Fibroblast of lung (primary cell): ENCODE data around the gene NFKBIB. TPM values are rescaled to one million over a fixed set of nuclear protein-coding genes. Genes with fewer than 3 reads are reported as not detected.

Source experiments
- DNase-seq, 2 donors: peaks; one replicate each; pipeline versions ENCODE4 v3.0.0 to v3.0.0-alpha.2; 2010; ENCODE audit warnings: low read depth in 2 of 2
- H2AFZ ChIP-seq: 2 replicates; pipeline ENCODE4 v1.5.1; 2012; ENCODE audit warnings: low read length, control low read depth, inconsistent platforms
- H3K27ac ChIP-seq: 2 replicates; pipeline ENCODE4 v1.5.1; 2011; ENCODE audit warnings: low read length, control low read depth; ENCODE audit not compliant: insufficient read depth
- H3K27me3 ChIP-seq: 2 replicates; pipeline ENCODE4 v1.5.1; 2011; ENCODE audit warnings: mild to moderate bottlenecking, low read length; ENCODE audit not compliant: control insufficient read depth, insufficient read depth
- H3K36me3 ChIP-seq: 2 replicates; pipeline ENCODE4 v1.5.1; 2011; ENCODE audit warnings: low read length; ENCODE audit not compliant: control insufficient read depth, insufficient read depth
- H3K4me1 ChIP-seq: 2 replicates; pipeline ENCODE4 v1.5.1; 2011; ENCODE audit warnings: low read length; ENCODE audit not compliant: control insufficient read depth, insufficient read depth; ENCODE audit errors: extremely low read depth
- H3K4me2 ChIP-seq: 2 replicates; pipeline ENCODE4 v1.5.1; 2011; ENCODE audit warnings: low read length, control low read depth; ENCODE audit not compliant: insufficient read depth; ENCODE audit errors: extremely low read depth
- H3K4me3 ChIP-seq, 4 experiments: fragments of 200-600 bp in 1 of 4; sonication (generic) in 1 of 4; replicated peaks in 1 of 4; 2 replicates each; pipeline ENCODE4 v1.5.1; 2011 to 2016; ENCODE audit warnings: low read length in 4 of 4, low read depth in 3 of 4, mild to moderate bottlenecking in 3 of 4, control low read depth in 2 of 4, inconsistent platforms in 1 of 4, mixed read lengths in 1 of 4; ENCODE audit not compliant: insufficient read depth in 1 of 4; ENCODE audit errors: control extremely low read depth in 1 of 4
- H3K79me2 ChIP-seq: 2 replicates; pipeline ENCODE4 v1.5.1; 2012; ENCODE audit warnings: mild to moderate bottlenecking, low read length, inconsistent platforms; ENCODE audit not compliant: control insufficient read depth, insufficient read depth
- H3K9ac ChIP-seq: 2 replicates; pipeline ENCODE4 v1.5.1; 2011; ENCODE audit warnings: mild to moderate bottlenecking, low read length, control low read depth; ENCODE audit not compliant: insufficient read depth
- H3K9me3 ChIP-seq: 2 replicates; pipeline ENCODE4 v1.5.1; 2012; ENCODE audit warnings: low read depth, low read length; ENCODE audit not compliant: control insufficient read depth, insufficient read depth
- H4K20me1 ChIP-seq: 2 replicates; pipeline ENCODE4 v1.5.1; 2011; ENCODE audit warnings: low read length; ENCODE audit not compliant: control insufficient read depth, insufficient read depth; ENCODE audit errors: extremely low read depth
- CTCF ChIP-seq, 2 donors: IDR thresholded peaks in 1 of 2; conservative IDR thresholded peaks in 1 of 2; 1 replicate in 1 of 2; 2 replicates in 1 of 2; pipeline ENCODE4 v1.5.1; 2011 to 2012; ENCODE audit warnings: low read length in 2 of 2, control low read depth in 1 of 2, inconsistent platforms in 1 of 2, low read depth in 1 of 2, mild to moderate bottlenecking in 1 of 2
- EZH2 ChIP-seq: IDR thresholded peaks from 2 replicates; pipeline ENCODE4 v1.5.1; 2012; ENCODE audit warnings: low read length, control low read depth, mild to moderate bottlenecking; ENCODE audit errors: missing control alignments
- polyA plus RNA-seq, 2 donors: library from polyadenylated mRNA; depleted of rRNA in 1 of 2; stranded (reverse) in 1 of 2; unstranded in 1 of 2; fragments of >200 nt; gene quantifications; 2 replicates each; pipeline ENCODE4 v1.2.1, GENCODE V29; 2011 to 2012; ENCODE audit warnings: missing spikeins in 1 of 2
- total RNA-seq: library from RNA; depleted of rRNA; stranded (reverse); fragments of >200 nt; gene quantifications from 2 replicates; pipeline ENCODE4 v1.2.1, GENCODE V29; 2014

The NFKBIB gene
- total and polyA plus RNA-seq, 2 donors (not counting 1 experiment from before 2014, with no cell fraction given): 8.3 to 10.9 TPM

DNA sequence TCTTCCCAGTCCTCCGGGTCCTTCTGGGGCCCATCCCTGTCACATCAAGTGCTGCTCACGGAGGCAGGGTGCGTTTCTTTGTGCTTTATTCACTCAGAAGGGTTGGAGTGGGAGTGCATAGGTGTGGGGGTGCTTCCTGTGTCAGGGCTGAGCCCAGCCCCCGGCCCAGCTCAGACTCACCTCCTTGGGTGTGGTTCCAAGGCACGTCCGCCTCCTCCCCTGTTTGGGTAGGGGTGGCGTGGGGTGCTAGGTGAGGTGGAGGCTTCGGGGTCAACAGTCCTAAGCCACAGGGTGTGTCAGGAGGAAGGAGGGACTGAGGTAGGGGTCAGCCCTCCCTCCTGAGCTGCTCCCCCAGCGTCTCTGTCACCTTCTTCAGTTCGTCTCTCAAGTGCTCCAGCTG, 9.1 kb downstream of the NFKBIB start:
- Histone ChIP-seq H3K36me3 (peaks cover 5% of the 10 kb centered on the region), H3K27ac (no peak overlapping the region), H2AFZ (no peak overlapping the region), H3K27me3 (peaks cover 3% of the 10 kb centered on the region), H4K20me1 (no peaks in the 10 kb centered on the region), H3K4me3 (no peak overlapping the region), H3K9ac (no peak overlapping the region), H3K4me2 (no peak overlapping the region), H3K9me3 (no peaks in the 10 kb centered on the region), H3K4me1 (no peaks in the 10 kb centered on the region), H3K79me2 (no peaks in the 10 kb centered on the region)
- DNase-seq: no peak
- TF ChIP-seq EZH2 (no peak), CTCF (conservative IDR thresholded peaks at IDR 0.05 in 1 of 2, IDR thresholded peaks at IDR 0.05 in 1 of 2; ENCODE audit: low read depth in 1 of 2, low read length in 2 of 2) (no peak)

DNA sequence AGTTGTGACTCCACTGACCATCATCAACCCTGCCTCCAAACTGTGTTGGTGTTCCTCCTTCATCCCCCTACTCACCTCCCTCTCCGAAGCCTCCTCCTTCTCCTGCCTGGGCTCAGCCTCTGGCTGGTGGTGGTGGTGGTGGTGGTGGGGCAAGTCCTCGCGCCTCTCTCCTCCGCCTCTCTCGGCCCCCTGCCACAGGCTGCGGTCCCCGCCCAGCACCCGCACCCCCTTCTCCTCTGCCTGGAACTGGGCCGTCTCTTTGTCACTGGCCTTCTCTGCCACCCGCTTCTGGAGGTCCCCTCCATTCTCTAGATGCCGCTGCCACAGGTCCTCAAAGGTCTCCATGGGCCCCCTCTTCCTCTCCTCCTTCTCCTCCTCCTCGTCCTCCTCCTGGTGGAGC, 10.7 kb downstream of the NFKBIB start:
- Histone ChIP-seq H3K4me2 (no peak overlapping the region), H3K36me3 (peaks cover 2% of the 10 kb centered on the region), H3K4me1 (no peaks in the 10 kb centered on the region), H3K79me2 (no peaks in the 10 kb centered on the region), H3K27ac (no peak overlapping the region), H2AFZ (no peak overlapping the region), H4K20me1 (no peaks in the 10 kb centered on the region), H3K9me3 (no peaks in the 10 kb centered on the region), H3K4me3 (no peak overlapping the region), H3K27me3 (peaks cover 3% of the 10 kb centered on the region), H3K9ac (no peak overlapping the region)
- TF ChIP-seq CTCF (conservative IDR thresholded peaks at IDR 0.05 in 1 of 2, IDR thresholded peaks at IDR 0.05 in 1 of 2; ENCODE audit: low read depth in 1 of 2, low read length in 2 of 2): no peak
- TF ChIP-seq EZH2: no peak
- no peak for DNase-seq

GRCh38 chr19:38911388-38912001, 11.7 kb downstream of the NFKBIB start:
- Histone ChIP-seq H3K9me3 (no peaks in the 10 kb centered on the region), H3K4me3 (no peak overlapping the region), H2AFZ (no peak overlapping the region), H3K9ac (no peak overlapping the region), H3K4me2 (no peak overlapping the region), H3K79me2 (no peaks in the 10 kb centered on the region), H3K27ac (no peak overlapping the region), H3K36me3 (peaks cover 2% of the 10 kb centered on the region), H4K20me1 (no peaks in the 10 kb centered on the region), H3K27me3 (peaks cover 3% of the 10 kb centered on the region), H3K4me1 (no peaks in the 10 kb centered on the region)
- no peak for DNase-seq
- TF ChIP-seq EZH2: no peak
- no peak for TF ChIP-seq CTCF (conservative IDR thresholded peaks at IDR 0.05 in 1 of 2, IDR thresholded peaks at IDR 0.05 in 1 of 2; ENCODE audit: low read depth in 1 of 2, low read length in 2 of 2)
